ENCODE measurements around the gene MED10.
"Not testable (repeated sequence)": the region's sequence is repeated elsewhere in the genome, so short reads cannot be mapped to it uniquely, and the experiment has no call there.

DNA sequence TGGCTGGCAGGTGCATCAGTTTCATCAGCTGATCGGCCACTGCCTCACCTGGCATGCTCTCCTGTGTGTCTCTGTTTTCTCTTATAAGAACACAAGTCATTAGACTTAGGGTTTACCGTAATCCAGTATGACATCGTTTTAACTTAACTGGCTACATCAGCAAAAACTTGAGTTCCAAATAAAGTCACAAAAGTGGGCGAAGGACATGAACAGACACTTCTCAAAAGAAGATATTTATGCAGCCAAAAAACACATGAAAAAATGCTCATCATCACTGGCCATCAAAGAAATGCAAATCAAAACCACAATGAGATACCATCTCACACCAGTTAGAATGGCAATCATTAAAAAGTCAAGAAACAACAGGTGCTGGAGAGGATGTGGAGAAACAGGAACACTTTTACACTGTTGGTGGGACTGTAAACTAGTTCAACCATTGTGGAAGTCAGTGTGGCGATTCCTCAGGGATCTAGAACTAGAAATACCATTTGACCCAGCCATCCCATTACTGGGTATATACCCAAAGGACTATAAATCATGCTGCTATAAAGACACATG is 14.8 kb downstream of the MED10 start:
- TF ChIP-seq JUND (IDR thresholded peaks at IDR 0.05); RAD21 (IDR thresholded peaks at IDR 0.05; ENCODE audit: low read length); PBX3 (IDR thresholded peaks at IDR 0.05); TAF1 (IDR thresholded peaks at IDR 0.05; ENCODE audit: borderline replicate concordance, low read depth, low read length); GATA2 (CRISPR knock-in tag; IDR thresholded peaks at IDR 0.05); EP300 (IDR thresholded peaks at IDR 0.05; ENCODE audit: borderline replicate concordance in 1 of 2, low read depth in 1 of 2, low read length in 1 of 2); SIN3A (IDR thresholded peaks at IDR 0.05; ENCODE audit: borderline replicate concordance, low read depth, low read length); GABPA (IDR thresholded peaks at IDR 0.05; ENCODE audit: low read depth); MAX (IDR thresholded peaks at IDR 0.05; ENCODE audit: low read depth); POLR2AphosphoS5 (IDR thresholded peaks at IDR 0.05; ENCODE audit: low read depth, low read length); RFX5 (IDR thresholded peaks at IDR 0.05; ENCODE audit: low read length); TEAD4 (IDR thresholded peaks at IDR 0.05; ENCODE audit: borderline replicate concordance, insufficient read depth): not testable (repeated sequence)
- TF ChIP-seq, protein P1, sequence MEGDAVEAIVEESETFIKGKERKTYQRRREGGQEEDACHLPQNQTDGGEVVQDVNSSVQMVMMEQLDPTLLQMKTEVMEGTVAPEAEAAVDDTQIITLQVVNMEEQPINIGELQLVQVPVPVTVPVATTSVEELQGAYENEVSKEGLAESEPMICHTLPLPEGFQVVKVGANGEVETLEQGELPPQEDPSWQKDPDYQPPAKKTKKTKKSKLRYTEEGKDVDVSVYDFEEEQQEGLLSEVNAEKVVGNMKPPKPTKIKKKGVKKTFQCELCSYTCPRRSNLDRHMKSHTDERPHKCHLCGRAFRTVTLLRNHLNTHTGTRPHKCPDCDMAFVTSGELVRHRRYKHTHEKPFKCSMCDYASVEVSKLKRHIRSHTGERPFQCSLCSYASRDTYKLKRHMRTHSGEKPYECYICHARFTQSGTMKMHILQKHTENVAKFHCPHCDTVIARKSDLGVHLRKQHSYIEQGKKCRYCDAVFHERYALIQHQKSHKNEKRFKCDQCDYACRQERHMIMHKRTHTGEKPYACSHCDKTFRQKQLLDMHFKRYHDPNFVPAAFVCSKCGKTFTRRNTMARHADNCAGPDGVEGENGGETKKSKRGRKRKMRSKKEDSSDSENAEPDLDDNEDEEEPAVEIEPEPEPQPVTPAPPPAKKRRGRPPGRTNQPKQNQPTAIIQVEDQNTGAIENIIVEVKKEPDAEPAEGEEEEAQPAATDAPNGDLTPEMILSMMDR (IDR thresholded peaks at IDR 0.05) = not testable (repeated sequence)

Measured in SK-N-SH (cell line).